Mucosa of rectum (tissue), 2 donors: ENCODE measurements around the gene SLC39A1.
A peak's percentile ranks its signal among the peaks of the same experiment; 100 is the strongest.

Experiments used
- H3K27ac ChIP-seq, 2 donors: one replicate each; pipeline ENCODE4 v1.7.0; 2013; ENCODE audit warnings: inconsistent platforms in 2 of 2, low read depth in 2 of 2, low read length in 2 of 2
- H3K27me3 ChIP-seq, 2 donors: one replicate each; pipeline ENCODE4 v1.7.0; 2013; ENCODE audit warnings: low read length in 2 of 2; ENCODE audit not compliant: control insufficient read depth in 2 of 2, insufficient read depth in 2 of 2
- H3K36me3 ChIP-seq, 2 donors: one replicate each; pipeline ENCODE4 v1.7.0; 2013; ENCODE audit warnings: low read length in 2 of 2; ENCODE audit not compliant: control insufficient read depth in 2 of 2, insufficient read depth in 2 of 2
- H3K4me1 ChIP-seq, 2 donors: one replicate each; pipeline ENCODE4 v1.7.0; 2013; ENCODE audit warnings: low read length in 2 of 2, mild to moderate bottlenecking in 1 of 2; ENCODE audit not compliant: control insufficient read depth in 2 of 2, insufficient read depth in 2 of 2
- H3K4me3 ChIP-seq, 2 donors: one replicate each; pipeline ENCODE4 v1.7.0; 2013; ENCODE audit warnings: low read length in 2 of 2
- H3K9ac ChIP-seq, 2 donors: one replicate each; pipeline ENCODE4 v1.7.0; 2013; ENCODE audit warnings: low read length in 2 of 2, low read depth in 1 of 2, mild to moderate bottlenecking in 1 of 2
- H3K9me3 ChIP-seq, 2 donors: one replicate each; pipeline ENCODE4 v1.7.0; 2013; ENCODE audit warnings: low read length in 2 of 2; ENCODE audit not compliant: control insufficient read depth in 2 of 2
- donor health status: healthy.
- donor health status: Normal muscosa, but diverticular disease.

Gene SLC39A1

GRCh38 chr1:153963850-153964331 lies 554 bp upstream of the SLC39A1 start:
- H3K27ac ChIP-seq = peak overlapping the region; percentile 89 to 95
- H3K4me3 ChIP-seq = peak overlapping the region; percentile 81 to 96
- H3K36me3 ChIP-seq = peaks cover 6 to 10% of the 10 kb centered on the region in 2 donors
- peaks cover 31 to 45% of the 10 kb centered on the region in 2 donors for H3K4me1 ChIP-seq
- H3K9ac ChIP-seq = peak overlapping the region; percentile 93 to 97
- H3K9me3 ChIP-seq = no peaks in the 10 kb centered on the region
- no peaks in the 10 kb centered on the region for H3K27me3 ChIP-seq

- peaks cover 37 to 40% of the 10 kb centered on the region in 2 donors for H3K4me1 ChIP-seq
- peak overlapping the region; percentile 89 to 95 for H3K27ac ChIP-seq
- H3K4me3 ChIP-seq = peak overlapping the region; percentile 81 to 96
- peak overlapping the region; percentile 93 to 98 for H3K9ac ChIP-seq
- H3K36me3 ChIP-seq = peaks cover 6 to 10% of the 10 kb centered on the region in 2 donors
- H3K9me3 ChIP-seq = no peaks in the 10 kb centered on the region
- no peaks in the 10 kb centered on the region for H3K27me3 ChIP-seq
Measured at GRCh38 chr1:153962088-153963029, 978 bp downstream of the SLC39A1 start.

- no peak overlapping the region for H3K9ac ChIP-seq
Measured at GRCh38 chr1:153961421-153961820, 1.9 kb downstream of the SLC39A1 start.

DNA sequence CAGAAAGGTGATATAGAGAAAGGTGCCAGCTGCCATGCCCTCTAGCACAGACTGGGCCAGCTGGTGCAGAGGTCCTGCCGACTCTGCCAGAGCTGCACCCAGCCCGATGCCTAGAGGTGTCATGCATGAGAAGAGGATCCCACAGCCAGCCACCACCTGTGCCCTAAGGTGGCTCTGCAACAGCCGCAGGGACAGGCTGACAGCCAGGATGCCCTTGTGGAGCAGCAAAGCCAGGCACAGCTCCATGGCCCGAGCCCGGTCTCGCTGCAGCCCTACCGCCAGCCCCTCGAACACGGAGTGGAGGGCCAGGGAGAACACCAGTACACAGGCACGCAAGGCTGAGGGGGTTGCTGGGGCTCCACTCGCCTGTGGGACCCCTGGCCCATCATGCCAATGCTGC lies 3.1 kb downstream of the SLC39A1 start:
- Histone ChIP-seq H3K4me3 (no peak overlapping the region), H3K9ac (no peak overlapping the region), H3K9me3 (no peaks in the 10 kb centered on the region), H3K36me3 (peaks cover 6 to 10% of the 10 kb centered on the region in 2 donors), H3K27ac (no peak overlapping the region), H3K27me3 (no peaks in the 10 kb centered on the region), H3K4me1 (peaks cover 38 to 49% of the 10 kb centered on the region in 2 donors)

More at GRCh38 chr1:153961421-153961820, 1.9 kb downstream of the SLC39A1 start:
- Histone ChIP-seq H3K4me3 (no peak overlapping the region), H3K27me3 (no peaks in the 10 kb centered on the region), H3K27ac (no peak overlapping the region), H3K9me3 (no peaks in the 10 kb centered on the region), H3K36me3 (peaks cover 6 to 10% of the 10 kb centered on the region in 2 donors), H3K4me1 (peaks cover 40 to 46% of the 10 kb centered on the region in 2 donors)

DNA sequence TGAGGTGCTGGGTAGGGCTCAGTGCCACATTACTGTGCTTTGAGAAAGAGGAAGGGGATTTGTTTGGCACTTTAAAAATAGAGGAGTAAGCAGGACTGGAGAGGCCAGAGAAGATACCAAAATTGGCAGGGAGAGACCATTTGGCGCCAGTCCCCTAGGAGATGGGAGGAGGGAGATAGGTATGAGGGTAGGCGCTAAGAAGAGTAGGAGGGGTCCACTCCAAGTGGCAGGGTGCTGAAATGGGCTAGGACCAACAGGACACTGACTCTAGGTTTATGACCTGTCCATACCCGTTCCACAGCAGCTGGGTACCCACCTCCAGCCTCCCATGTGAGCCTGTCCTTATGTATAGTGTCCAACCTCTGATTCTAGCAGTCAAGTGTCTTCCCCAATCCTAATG lies 3.9 kb downstream of the SLC39A1 start:
- Histone ChIP-seq H3K4me3 (no peak overlapping the region), H3K9me3 (no peaks in the 10 kb centered on the region), H3K27me3 (no peaks in the 10 kb centered on the region), H3K9ac (peak overlapping the region in 1 of 2 donors; percentile 33), H3K4me1 (peaks cover 38 to 49% of the 10 kb centered on the region in 2 donors), H3K27ac (peak overlapping the region; percentile 50 to 95), H3K36me3 (peaks cover 9 to 15% of the 10 kb centered on the region in 2 donors)

GRCh38 chr1:153958961-153959260 lies 4.4 kb downstream of the SLC39A1 start:
- Histone ChIP-seq H3K4me1 (peaks cover 32 to 45% of the 10 kb centered on the region in 2 donors), H3K9ac (peak overlapping the region; percentile 33 to 44), H3K27ac (peak overlapping the region; percentile 62 to 95)

DNA sequence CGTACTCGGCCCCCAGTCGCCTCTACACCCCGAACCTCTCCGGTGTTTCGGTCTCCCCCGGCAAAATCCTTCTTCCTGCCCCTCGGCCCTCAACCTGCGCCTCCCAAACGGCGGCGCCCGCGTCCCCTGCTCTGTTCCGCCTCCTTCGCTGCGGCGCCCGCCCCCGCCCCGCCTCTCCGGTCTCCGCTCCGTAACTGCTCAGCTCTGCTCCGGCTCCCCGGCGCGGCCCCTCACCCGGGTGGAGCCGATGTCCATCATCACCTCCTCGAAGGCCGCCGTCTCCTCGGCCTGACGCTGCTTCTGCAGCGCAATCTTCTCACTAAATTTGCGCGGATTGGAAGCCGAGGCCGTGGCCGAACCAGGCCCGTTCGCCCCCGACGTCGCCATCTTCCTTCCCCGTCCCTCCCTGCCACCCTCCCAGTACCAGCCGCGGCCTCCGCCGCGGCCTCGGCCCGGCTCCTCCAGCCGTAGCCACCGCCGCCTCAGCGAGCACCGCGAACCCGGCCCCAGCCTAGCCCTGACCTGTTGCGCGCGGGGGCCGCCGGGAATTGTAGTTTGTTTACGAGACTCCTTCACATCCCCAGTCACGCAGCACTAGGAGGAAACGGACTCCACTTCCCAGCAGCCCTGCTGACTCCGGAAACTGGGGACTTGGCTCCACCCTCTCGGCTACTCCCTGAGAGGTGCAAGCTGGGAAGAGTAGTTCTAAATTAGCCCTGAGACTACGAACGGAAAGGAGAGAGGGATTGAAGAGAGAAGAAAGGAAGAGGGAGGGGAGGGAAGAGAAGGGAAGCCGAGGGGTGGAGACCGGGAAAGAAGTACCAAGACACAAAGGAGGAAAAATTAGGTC lies 5.0 kb downstream of the SLC39A1 start, which contains the start of gene CRTC2:
TSS of gene CRTC2 (minus strand) at position 502 of the 850 bp plus-strand sequence. CDS start at position 387, 115 bp downstream.
- Histone ChIP-seq H3K4me3 (peak within 1 kb of the TSS; percentile 82 to 98), H3K27ac (peak within 1 kb of the TSS; percentile 93 to 95), H3K9ac (peak within 1 kb of the TSS; percentile 87 to 94), H3K9me3 (no peaks in the 10 kb centered on the region), H3K4me1 (peaks cover 31 to 45% of the 10 kb centered on the region in 2 donors), H3K36me3 (peaks cover 12 to 26% of the 10 kb centered on the region in 2 donors), H3K27me3 (no peaks in the 10 kb centered on the region)

More at GRCh38 chr1:153958961-153959260, 4.4 kb downstream of the SLC39A1 start:
- Histone ChIP-seq H3K27me3 (no peaks in the 10 kb centered on the region), H3K9me3 (no peaks in the 10 kb centered on the region), H3K36me3 (peaks cover 12 to 20% of the 10 kb centered on the region in 2 donors), H3K4me3 (peak overlapping the region; percentile 82 to 98)

DNA sequence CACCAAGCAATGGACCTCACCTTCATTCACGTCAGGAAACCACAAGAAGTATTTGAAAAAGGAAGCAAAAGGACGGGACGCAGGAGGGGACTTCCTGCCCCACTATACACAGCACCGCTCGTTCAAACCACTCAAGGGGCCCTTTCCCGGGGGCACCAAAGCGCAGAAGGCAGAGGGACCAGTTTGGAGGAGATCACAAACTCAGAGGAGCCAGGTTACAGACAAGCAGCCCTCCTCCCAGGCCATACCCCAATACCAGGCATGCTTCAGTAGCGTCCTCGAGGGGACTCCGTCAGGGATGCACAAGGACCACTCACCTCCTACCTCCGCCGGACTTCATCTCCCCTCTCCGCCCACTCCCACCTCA lies 5.6 kb downstream of the SLC39A1 start:
- Histone ChIP-seq H3K4me3 (peak overlapping the region; percentile 82 to 98), H3K27ac (peak overlapping the region; percentile 93 to 95), H3K4me1 (peaks cover 26 to 41% of the 10 kb centered on the region in 2 donors), H3K9me3 (no peaks in the 10 kb centered on the region), H3K27me3 (no peaks in the 10 kb centered on the region), H3K9ac (peak overlapping the region; percentile 87 to 94), H3K36me3 (peaks cover 13 to 29% of the 10 kb centered on the region in 2 donors)

- Histone ChIP-seq H3K27me3 (no peaks in the 10 kb centered on the region), H3K9ac (peak overlapping the region; percentile 87 to 94), H3K9me3 (no peaks in the 10 kb centered on the region), H3K4me3 (peak overlapping the region; percentile 82 to 98), H3K36me3 (peaks cover 18 to 35% of the 10 kb centered on the region in 2 donors), H3K27ac (peak overlapping the region in 1 of 2 donors; percentile 95), H3K4me1 (peaks cover 20 to 35% of the 10 kb centered on the region in 2 donors)
Measured at GRCh38 chr1:153956997-153957715, 6.2 kb downstream of the SLC39A1 start.
